Left cardiac atrium (tissue), 4 donors: ENCODE data around the gene HOXA13. TPM values are rescaled to one million over a fixed set of nuclear protein-coding genes. Genes with fewer than 3 reads are reported as not detected.

Source experiments
- ATAC-seq, 2 donors: fragments of 200-7000 bp; cut with Tn5 transposase; one replicate each; pipeline ENCODE4 v1.9.1; 2020; ENCODE audit warnings: mild to moderate bottlenecking in 2 of 2, moderate library complexity in 2 of 2
- DNase-seq: peaks from one replicate; pipeline ENCODE4 v3.0.0-alpha.2; 2020
- intact Hi-C, 2 donors: fragments of 100-400 bp; cut with DNase I; formaldehyde crosslinking; loops; one replicate each; pipeline versions ENCODE4 v1.14.1 to v1.15.1; 2022 to 2023
- long read RNA-seq: library from polyadenylated mRNA; unstranded; transcript quantifications from one replicate; pipeline ENCODE4 v2.0.0, GENCODE V29; 2021
- total RNA-seq, 2 donors: library from RNA; stranded (reverse); fragmentation: NEBNext Ultra II Directional; extraction: Animal tissue kit (Norgen Biotek cat#: 25700); gene quantifications; one replicate each; pipeline ENCODE4 v1.2.1, GENCODE V29; 2021
- donor health status: DM: no; HTN: yes; CAD: no.
- donor health status: DM: no; HTN: yes; CAD: no; lungs with severe emphysema.
- donor health status: DM: yes; HTN: yes; CAD: no.
- donor health status: Dilated cardiomyopathy.

The HOXA13 gene
- not detected for total RNA-seq
- long read RNA-seq: 0 reads

DNA sequence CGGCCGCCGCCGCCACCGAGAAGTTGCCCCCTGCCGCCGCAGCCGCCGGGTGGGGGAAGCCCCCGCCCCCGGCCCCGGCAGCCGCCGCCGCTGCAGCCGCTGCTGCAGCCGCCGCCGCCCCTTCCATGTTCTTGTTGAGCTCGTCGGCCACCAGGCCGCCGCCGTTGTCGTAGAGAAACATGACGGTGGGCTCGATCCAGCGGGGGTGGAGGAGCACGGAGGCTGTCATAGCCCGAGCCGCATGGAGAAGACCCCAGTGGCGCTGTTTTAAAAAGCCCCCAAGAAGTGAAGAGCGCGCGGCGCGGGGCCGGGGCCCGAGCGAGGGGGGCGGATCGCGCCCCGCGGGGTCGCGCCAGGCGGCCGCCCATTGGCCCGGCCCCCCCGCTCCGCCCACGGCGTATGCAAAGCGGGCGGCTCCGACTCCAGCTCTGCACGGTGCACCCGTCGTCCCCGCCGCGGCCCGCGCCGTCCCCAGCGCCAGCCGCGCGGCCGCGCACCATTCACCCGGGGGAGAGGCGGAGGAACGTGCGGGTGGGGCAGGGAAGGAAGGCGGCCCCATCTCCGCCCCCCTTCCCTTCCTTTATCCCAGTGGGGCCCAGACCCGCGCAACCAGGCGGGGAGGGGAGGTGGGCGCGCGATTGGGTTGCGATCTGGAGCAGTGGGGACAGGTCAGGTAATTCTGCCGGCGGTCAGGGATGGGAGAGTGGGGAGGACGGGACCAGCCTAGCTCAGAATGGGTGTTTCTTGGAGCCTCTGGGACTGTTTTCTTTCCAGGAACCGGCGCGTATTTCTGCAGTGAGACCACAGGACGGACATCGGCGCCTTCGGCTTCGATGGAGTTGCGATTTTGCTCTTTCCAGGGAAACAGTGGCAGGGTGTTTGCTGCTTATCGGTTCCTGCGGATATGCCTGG lies at the start of gene HOXA13:
TSS of gene HOXA13 (minus strand) at position 243 of the 912 bp plus-strand sequence. CDS start at position 229, 14 bp downstream.
- ATAC-seq (peak; percentile 39 to 55), DNase-seq (no peak)
- intact Hi-C loops: loop anchor here (5.0 to 10.0 kb wide), 6 partner anchors 375 to 895 kb away; no protein-coding TSS in a partner anchor

- intact Hi-C loops: no loop called here
- DNase-seq: no peak
- ATAC-seq: no peak
Measured at GRCh38 chr7:27248911-27249723, 49.2 kb upstream of the HOXA13 start.

GRCh38 chr7:27248427-27248806 lies 48.5 kb upstream of the HOXA13 start:
- DNase-seq: no peak
- no peak for ATAC-seq
- intact Hi-C loops: no loop called here

GRCh38 chr7:27247452-27248426 lies 47.8 kb upstream of the HOXA13 start:
- intact Hi-C loops: no loop called here
- ATAC-seq (no peak), DNase-seq (no peak)

DNA sequence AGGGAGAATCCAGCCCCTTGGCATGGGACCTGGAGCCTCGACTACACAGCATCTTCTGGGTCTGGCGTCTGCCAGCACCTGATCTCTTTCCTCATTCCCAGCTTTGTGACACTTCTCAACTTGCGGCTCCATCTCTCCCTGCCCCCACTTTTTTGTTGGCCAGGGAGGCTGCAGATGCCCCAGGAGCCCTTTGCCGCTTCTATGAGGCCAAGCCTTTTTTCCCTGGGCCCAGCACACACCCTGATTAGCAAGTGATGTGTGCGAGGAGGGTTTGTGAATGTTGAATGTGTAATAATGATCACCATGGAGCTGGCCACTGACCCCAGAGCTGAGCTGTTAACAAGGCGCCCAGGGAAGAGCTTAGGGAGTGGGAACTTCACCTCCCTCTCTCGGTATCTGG lies 47.1 kb upstream of the HOXA13 start:
- no peak for DNase-seq
- no peak for ATAC-seq
- intact Hi-C loops: no loop called here

GRCh38 chr7:27245798-27246691 lies 46.2 kb upstream of the HOXA13 start:
- peak; percentile 32 to 41 for ATAC-seq

GRCh38 chr7:27245124-27245797 lies 45.4 kb upstream of the HOXA13 start:
- intact Hi-C loops: no loop called here
- DNase-seq: no peak
- no peak for ATAC-seq

More at GRCh38 chr7:27245798-27246691, 46.2 kb upstream of the HOXA13 start:
- DNase-seq: no peak
- intact Hi-C loops: no loop called here

DNA sequence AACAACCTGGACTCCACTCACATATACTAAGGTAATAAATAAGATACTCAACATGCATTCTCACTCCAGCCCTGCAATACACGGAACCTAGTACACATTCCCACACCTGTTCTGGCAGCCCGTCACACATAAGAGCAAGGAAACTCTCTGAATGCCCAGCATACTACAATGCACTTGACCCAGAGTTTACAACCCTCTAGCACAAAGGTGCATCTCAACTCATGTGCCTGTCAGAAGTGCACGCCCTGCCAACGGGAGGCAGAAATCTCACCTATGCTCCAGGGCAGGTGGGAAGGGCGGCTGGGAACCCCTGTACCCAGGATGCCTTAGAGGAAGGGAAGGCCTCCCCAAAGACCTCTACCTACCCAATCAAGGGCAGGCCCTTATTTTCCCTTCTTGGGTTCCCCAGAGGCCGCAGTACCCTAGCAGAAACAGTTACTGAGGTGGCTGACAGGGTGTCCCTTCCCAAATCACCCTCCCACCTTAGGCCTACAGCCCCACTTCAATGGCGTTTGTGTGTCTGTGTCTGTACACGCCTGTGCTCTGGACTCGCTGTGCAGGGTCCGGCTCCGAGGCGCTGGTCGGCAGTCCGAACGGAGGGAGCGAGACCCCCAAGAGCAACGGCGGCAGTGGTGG lies 44.7 kb upstream of the HOXA13 start:
- DNase-seq: no peak
- ATAC-seq: no peak
- intact Hi-C loops: no loop called here

DNA sequence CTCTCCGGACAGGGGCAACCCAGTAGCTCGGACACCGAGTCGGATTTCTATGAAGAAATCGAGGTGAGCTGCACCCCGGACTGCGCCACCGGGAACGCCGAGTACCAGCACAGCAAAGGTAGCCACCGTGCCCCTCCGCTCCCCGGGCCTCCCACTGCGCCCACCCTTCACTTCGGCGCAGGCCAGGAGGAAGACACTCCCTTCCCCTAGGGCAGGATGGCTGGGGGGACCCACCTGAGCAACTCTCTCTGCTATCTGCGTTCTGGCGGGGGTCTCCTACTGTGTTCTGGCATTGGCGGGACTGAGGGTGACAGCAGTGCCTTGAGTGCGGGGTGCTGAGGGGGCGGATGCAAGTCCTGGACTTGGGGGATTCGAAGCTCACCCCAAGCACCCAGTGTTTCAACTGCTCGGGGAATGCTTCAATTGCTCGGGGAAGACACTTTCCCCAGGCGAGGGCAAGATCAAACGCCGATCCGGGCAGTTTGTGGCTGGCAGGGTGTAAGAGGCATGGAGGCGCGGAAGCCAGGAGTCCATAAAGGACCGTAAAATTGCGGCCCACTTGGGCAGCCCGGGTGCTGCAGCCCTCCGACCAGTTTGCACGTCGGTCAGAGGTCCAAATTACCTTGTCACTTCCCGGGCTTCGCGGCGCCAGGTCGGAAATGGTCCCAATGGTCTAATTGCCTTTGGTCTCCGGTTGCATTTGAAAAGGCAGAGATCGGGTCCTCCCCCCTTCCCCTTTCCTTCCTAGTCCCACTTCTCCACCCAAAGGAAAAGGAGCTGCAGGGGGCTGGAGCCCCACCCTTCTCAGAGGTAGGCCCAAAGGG lies 43.7 kb upstream of the HOXA13 start:
- ATAC-seq (no peak), DNase-seq (no peak)
- intact Hi-C loops: no loop called here

GRCh38 chr7:27242555-27243339 lies 42.9 kb upstream of the HOXA13 start, which contains the start of gene EVX1:
TSS of gene EVX1 (plus strand) at chr7:27242802. CDS start at chr7:27243031, 229 bp downstream.
- ATAC-seq: no peak
- intact Hi-C loops: no loop called here
- no peak for DNase-seq

DNA sequence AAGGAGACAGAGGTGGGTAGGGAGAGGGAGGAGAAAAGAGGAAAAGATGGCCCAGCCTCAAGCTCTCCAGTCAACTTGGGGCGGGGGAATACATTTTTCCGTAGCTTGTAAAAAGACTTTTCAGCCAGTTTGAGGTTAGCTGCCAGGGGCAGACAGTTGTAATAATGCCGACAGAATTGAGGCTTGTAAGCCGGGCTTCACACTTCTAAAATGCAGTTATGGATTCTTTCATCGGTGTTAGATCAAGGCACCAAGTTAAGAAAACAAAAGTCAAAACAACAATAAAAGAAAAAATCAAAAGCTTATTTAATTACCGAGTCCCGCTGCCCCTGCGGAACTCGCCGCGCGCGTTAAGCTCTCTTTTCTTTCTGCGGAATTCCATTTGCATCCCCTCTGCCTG lies 42.3 kb upstream of the HOXA13 start:
- intact Hi-C loops: no loop called here
- no peak for DNase-seq
- no peak for ATAC-seq

GRCh38 chr7:27241189-27242056 lies 41.5 kb upstream of the HOXA13 start:
- no peak for DNase-seq
- intact Hi-C loops: no loop called here
- no peak for ATAC-seq

DNA sequence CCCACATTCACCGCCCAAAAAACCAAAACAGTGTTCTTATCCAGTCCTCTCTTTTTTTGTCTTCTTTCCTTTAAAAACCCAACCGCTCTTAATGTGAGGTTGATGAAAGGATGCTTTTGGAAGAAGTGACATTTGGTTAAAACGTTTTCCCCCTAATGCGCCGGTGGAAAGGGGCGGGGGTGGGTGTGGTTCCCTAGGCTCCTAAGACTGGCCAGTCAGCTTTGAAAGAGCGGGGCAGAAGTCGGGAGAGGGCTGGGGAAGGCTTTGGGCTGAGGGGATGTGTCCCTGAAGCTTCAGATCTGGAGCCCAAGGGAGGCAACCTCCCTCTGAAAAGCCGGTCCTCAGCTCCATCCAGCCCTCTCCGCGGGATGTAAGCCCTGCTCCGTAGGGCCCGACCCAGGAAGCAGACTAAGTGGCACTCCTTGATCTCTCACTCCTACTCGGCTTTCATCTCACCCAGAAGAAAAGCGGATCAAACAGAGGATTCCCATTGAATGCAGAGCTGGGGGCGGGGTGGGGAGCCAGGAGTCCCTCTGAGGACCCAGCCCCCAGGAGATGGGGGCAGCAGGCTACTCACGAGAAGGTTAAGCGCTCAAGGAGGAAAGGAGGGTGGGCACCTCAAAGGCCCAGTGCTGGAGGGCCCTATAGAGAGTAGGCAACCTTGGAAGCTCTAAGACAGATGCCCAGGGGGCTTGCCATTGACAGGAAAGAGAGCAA lies 40.3 kb upstream of the HOXA13 start:
- intact Hi-C loops: no loop called here
- no peak for ATAC-seq
- no peak for DNase-seq
